ENCODE results near the gene ELF5. TPM values are rescaled to one million over a fixed set of nuclear protein-coding genes. Genes with fewer than 3 reads are reported as not detected.
A peak's percentile ranks its signal among the peaks of the same experiment; 100 is the strongest.

The ELF5 gene
- total and polyA plus RNA-seq, 10 of the 15 experiments (the other 5 are each of a cell fraction or from before 2014, with no cell fraction given): not detected

DNA sequence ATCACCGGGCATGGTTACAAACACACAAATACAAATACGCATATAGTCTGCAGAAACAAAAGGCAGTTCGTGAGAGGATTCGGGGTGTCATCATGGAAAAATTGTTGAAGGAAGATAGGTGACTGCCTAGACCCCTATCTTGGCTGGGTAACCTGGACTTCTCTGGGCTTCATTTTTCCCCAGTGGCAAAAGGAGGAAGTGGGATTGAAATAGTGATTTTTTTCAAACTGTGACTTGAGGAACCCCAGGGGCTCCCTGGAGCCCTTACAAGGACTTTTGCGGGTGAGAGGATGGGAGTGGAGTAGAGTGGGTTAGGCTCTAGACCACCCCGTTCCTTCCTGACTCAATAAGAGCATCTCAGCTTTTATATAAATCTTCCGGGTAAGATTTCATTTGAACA, 1.0 kb upstream of the ELF5 start:
- no peaks in the 10 kb centered on the region for H3K9me3 ChIP-seq (replicated peaks; ENCODE audit: control insufficient read depth, insufficient read depth, low read length)
- no peak overlapping the region for H2AFZ ChIP-seq (ENCODE audit: control insufficient read depth, low read depth, low read length)
- ChIA-PET SMC1A (ENCODE audit: uncharacterized antibody, unreplicated experiment) (no interaction called here), CTCF (interaction anchor here (0.7 to 2.3 kb wide), 7 partner anchors 9 to 877 kb away, joined by 3 to 11 read pairs (median 5); no protein-coding TSS in a partner anchor), RAD21 (ENCODE audit: unreplicated experiment) (no interaction called here), POLR2A (no interaction called here)
- ATAC-seq (no peak), FAIRE-seq (no peak), DNase-seq (ENCODE audit: low read depth, low spot score) (no peak)
- no peaks in the 10 kb centered on the region for H3K36me3 ChIP-seq (ENCODE audit: control insufficient read depth in 2 of 2, insufficient read depth in 2 of 2, low read length in 1 of 2)
- WGBS (ENCODE audit: insufficient coverage, insufficient replicate concordance, low lambda C conversion rate, missing lambda C conversion rate): 56% methylated on average over 7 of the region's 7 CpGs
- H3K9ac ChIP-seq (ENCODE audit: control insufficient read depth, insufficient read depth, low read length): no peak overlapping the region
- no peaks in the 10 kb centered on the region for H3K79me2 ChIP-seq (ENCODE audit: control insufficient read depth, insufficient read depth, low read length)
- H3K27ac ChIP-seq (ENCODE audit: control insufficient read depth, insufficient read depth): no peak overlapping the region
- TF ChIP-seq HDGF (IDR thresholded peaks at IDR 0.05) (no peak), IKZF1 (conservative IDR thresholded peaks at IDR 0.05) (no peak), SPI1 (IDR thresholded peaks at IDR 0.05; ENCODE audit: borderline replicate concordance, insufficient read depth, low read depth, low read length) (peak; percentile 57; the same call in 1 of the 2 replicates), LARP7 (IDR thresholded peaks at IDR 0.05) (no peak)
- H3K4me2 ChIP-seq (ENCODE audit: control insufficient read depth, insufficient read depth): no peak overlapping the region
- no peaks in the 10 kb centered on the region for H4K20me1 ChIP-seq (ENCODE audit: control insufficient read depth, insufficient read depth)
- no TSS peak for BruUV-seq (replicated peaks)
- no peak overlapping the region for H3K4me3 ChIP-seq
- no peaks in the 10 kb centered on the region for H3K27me3 ChIP-seq (replicated peaks in 1 of 2; ENCODE audit: control insufficient read depth in 2 of 2, insufficient read depth in 2 of 2, low read length in 1 of 2)
- intact Hi-C loops (cut with micrococcal nuclease; ENCODE audit: unreplicated experiment): loop anchor here (5.0 kb wide), 1 partner anchor 878 kb away; no protein-coding TSS in a partner anchor
- no peaks in the 10 kb centered on the region for H3K4me1 ChIP-seq (ENCODE audit: control insufficient read depth, insufficient read depth, low read length)
- in situ Hi-C loops (cut with MboI): loop anchor here (10.0 kb wide), 1 partner anchor 880 kb away; no protein-coding TSS in a partner anchor

GRCh38 chr11:34512840-34513681, 533 bp downstream of the ELF5 start:
- ATAC-seq: peak; percentile 100
- TF ChIP-seq MTA3 (IDR thresholded peaks at IDR 0.05; ENCODE audit: borderline replicate concordance, low read length) (no peak), ESRRA (IDR thresholded peaks at IDR 0.05; ENCODE audit: low read length) (no peak), ZNF622 (IDR thresholded peaks at IDR 0.05) (no peak), SMC3 (IDR thresholded peaks at IDR 0.05; ENCODE audit: borderline replicate concordance, low read length) (peak; percentile 72), CREB1 (IDR thresholded peaks at IDR 0.05; ENCODE audit: low read depth) (0 out of 2 replicates have a peak, but pooled peaks have one; percentile 28), GATAD2B (conservative IDR thresholded peaks at IDR 0.05; ENCODE audit: low read depth) (no peak), KAT2A (conservative IDR thresholded peaks at IDR 0.05; ENCODE audit: control insufficient read depth, low read depth, low read length) (no peak), RUNX3 (IDR thresholded peaks at IDR 0.05; ENCODE audit: low read length) (peak; percentile 43; the same call in 1 of the 2 replicates), CTCF (IDR thresholded peaks at IDR 0.05 in 2 of 3, conservative IDR thresholded peaks at IDR 0.05 in 1 of 3; ENCODE audit: control insufficient read depth in 2 of 3, extremely low read depth in 1 of 3, insufficient read depth in 1 of 3, low read depth in 3 of 3, low read length in 3 of 3) (peak; percentile 75 to 93 (median 86)), EP300 (IDR thresholded peaks at IDR 0.05; ENCODE audit: borderline replicate concordance in 1 of 2, control insufficient read depth in 1 of 2, low read depth in 2 of 2, low read length in 2 of 2) (no peak), JUND (IDR thresholded peaks at IDR 0.05; ENCODE audit: low read depth, low read length) (no peak)

More at GRCh38 chr11:34512840-34513681, 533 bp downstream of the ELF5 start:
- FAIRE-seq: peak; percentile 85
- ChIA-PET SMC1A (ENCODE audit: uncharacterized antibody, unreplicated experiment) (interaction anchor here (1.1 to 2.0 kb wide), 5 partner anchors 15 to 882 kb away, joined by 3 to 9 read pairs (median 4); no protein-coding TSS in a partner anchor), POLR2A (no interaction called here), RAD21 (ENCODE audit: unreplicated experiment) (interaction anchor here (0.6 to 1.4 kb wide), 4 partner anchors 10 to 881 kb away, joined by 4 read pairs; no protein-coding TSS in a partner anchor), CTCF (interaction anchor here (0.7 to 2.4 kb wide), 21 partner anchors 8 to 878 kb away, joined by 3 to 11 read pairs (median 4); no protein-coding TSS in a partner anchor)
- DNase-seq (ENCODE audit: low read depth, low spot score): peak; percentile 7
- no TSS peak for BruUV-seq (replicated peaks)
- no peaks in the 10 kb centered on the region for H3K79me2 ChIP-seq (ENCODE audit: control insufficient read depth, insufficient read depth, low read length)
- H3K9me3 ChIP-seq (replicated peaks; ENCODE audit: control insufficient read depth, insufficient read depth, low read length): no peaks in the 10 kb centered on the region
- H3K4me1 ChIP-seq (ENCODE audit: control insufficient read depth, insufficient read depth, low read length): no peaks in the 10 kb centered on the region
- H3K4me2 ChIP-seq (ENCODE audit: control insufficient read depth, insufficient read depth): no peak overlapping the region
- no peaks in the 10 kb centered on the region for H4K20me1 ChIP-seq (ENCODE audit: control insufficient read depth, insufficient read depth)
- WGBS (ENCODE audit: insufficient coverage, insufficient replicate concordance, low lambda C conversion rate, missing lambda C conversion rate): 42% methylated on average over 24 of the region's 24 CpGs
- in situ Hi-C loops (cut with MboI): loop anchor here (10.0 kb wide), 1 partner anchor 882 kb away; no protein-coding TSS in a partner anchor
- H3K36me3 ChIP-seq (ENCODE audit: control insufficient read depth in 2 of 2, insufficient read depth in 2 of 2, low read length in 1 of 2): no peaks in the 10 kb centered on the region
- intact Hi-C loops (cut with micrococcal nuclease; ENCODE audit: unreplicated experiment): loop anchor here (1.0 to 5.0 kb wide), 2 partner anchors 378 to 879 kb away; no protein-coding TSS in a partner anchor
- no peak overlapping the region for H3K27ac ChIP-seq (ENCODE audit: control insufficient read depth, insufficient read depth)
- no peak overlapping the region for H2AFZ ChIP-seq (ENCODE audit: control insufficient read depth, low read depth, low read length)
- H3K4me3 ChIP-seq: no peak overlapping the region
- no peaks in the 10 kb centered on the region for H3K27me3 ChIP-seq (replicated peaks in 1 of 2; ENCODE audit: control insufficient read depth in 2 of 2, insufficient read depth in 2 of 2, low read length in 1 of 2)
- H3K9ac ChIP-seq (ENCODE audit: control insufficient read depth, insufficient read depth, low read length): no peak overlapping the region
